Vagina (tissue), 2 donors: ENCODE measurements around the gene PMF1. TPM values are rescaled to one million over a fixed set of nuclear protein-coding genes. Genes with fewer than 3 reads are reported as not detected.

Experiments used
- DNase-seq, 2 donors: peaks; one replicate each; pipeline ENCODE4 v3.0.0-alpha.2; 2017; ENCODE audit errors: extremely low spot score in 2 of 2
- H3K27ac ChIP-seq: fragments of 200-600 bp; sonication (generic); one replicate; pipeline ENCODE4 v1.5.1; 2019
- H3K27me3 ChIP-seq: fragments of 200-600 bp; sonication (generic); one replicate; pipeline ENCODE4 v1.5.1; 2019
- H3K36me3 ChIP-seq, 2 donors: fragments of 200-600 bp; sonication (generic); one replicate each; pipeline ENCODE4 v1.5.1; 2017 to 2019
- H3K4me1 ChIP-seq: fragments of 200-600 bp; sonication (generic); one replicate; pipeline ENCODE4 v1.5.1; 2019
- H3K4me3 ChIP-seq, 2 donors: fragments of 200-600 bp; sonication (generic); 1 replicate in 1 of 2; 2 replicates in 1 of 2; pipeline ENCODE4 v1.5.1; 2016 to 2019
- H3K9me3 ChIP-seq: fragments of 200-600 bp; sonication (generic); one replicate; pipeline ENCODE4 v1.5.1; 2019
- POLR2A ChIP-seq, 2 donors: fragments of 450-650 bp; IDR thresholded peaks; one replicate each; pipeline ENCODE4 v1.6.1; 2017; ENCODE audit warnings: antibody characterized with exemption in 2 of 2, mild to moderate bottlenecking in 2 of 2, moderate library complexity in 2 of 2
- POLR2AphosphoS5 ChIP-seq, 2 donors: sonication (generic); formaldehyde crosslinking; IDR thresholded peaks; one replicate each; pipeline ENCODE4 v1.9.0; 2017; ENCODE audit warnings: antibody characterized with exemption in 2 of 2, mild to moderate bottlenecking in 2 of 2, low read depth in 1 of 2; ENCODE audit not compliant: insufficient read depth in 1 of 2
- intact Hi-C: fragments of 100-400 bp; cut with DNase I; formaldehyde crosslinking; loops from one replicate; pipeline ENCODE4 v1.15.1; 2023
- total RNA-seq: library from RNA; depleted of rRNA; stranded (reverse); fragments of >200 nt; gene quantifications from one replicate; pipeline ENCODE4 v1.2.3, GENCODE V29; 2016
- TF ChIP-seq, protein P1 (sequence below), 3 experiments: fragments of 450-650 bp in 2 of 3; fragments of 200-600 bp in 1 of 3; sonication (generic) in 1 of 3; IDR thresholded peaks; one replicate each; pipeline ENCODE4 v1.5.1; 2017 to 2019; ENCODE audit warnings: antibody characterized with exemption in 3 of 3, mild to moderate bottlenecking in 2 of 3, moderate library complexity in 2 of 3

Gene PMF1
- total RNA-seq, 1 donor from 2014 or later, result 44.7 TPM

DNA sequence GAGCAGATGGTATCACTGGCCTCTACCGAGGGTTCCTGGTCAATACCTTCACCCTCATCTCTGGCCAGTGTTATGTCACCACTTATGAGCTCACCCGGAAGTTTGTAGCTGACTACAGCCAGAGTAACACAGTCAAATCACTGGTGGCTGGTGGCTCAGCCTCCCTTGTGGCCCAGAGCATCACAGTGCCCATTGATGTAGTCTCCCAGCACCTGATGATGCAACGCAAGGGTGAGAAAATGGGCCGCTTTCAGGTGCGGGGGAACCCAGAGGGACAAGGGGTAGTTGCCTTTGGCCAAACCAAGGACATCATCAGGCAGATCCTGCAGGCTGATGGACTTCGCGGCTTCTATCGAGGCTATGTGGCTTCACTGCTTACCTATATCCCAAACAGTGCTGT lies 12.8 kb upstream of the PMF1 start:
- Histone ChIP-seq H3K9me3 (no peaks in the 10 kb centered on the region), H3K27ac (no peak overlapping the region), H3K36me3 (peaks cover 0 to 24% of the 10 kb centered on the region in 2 donors), H3K4me1 (peaks cover 25% of the 10 kb centered on the region), H3K27me3 (no peaks in the 10 kb centered on the region), H3K4me3 (no peak overlapping the region)
- no peak for DNase-seq
- TF ChIP-seq, protein P1, sequence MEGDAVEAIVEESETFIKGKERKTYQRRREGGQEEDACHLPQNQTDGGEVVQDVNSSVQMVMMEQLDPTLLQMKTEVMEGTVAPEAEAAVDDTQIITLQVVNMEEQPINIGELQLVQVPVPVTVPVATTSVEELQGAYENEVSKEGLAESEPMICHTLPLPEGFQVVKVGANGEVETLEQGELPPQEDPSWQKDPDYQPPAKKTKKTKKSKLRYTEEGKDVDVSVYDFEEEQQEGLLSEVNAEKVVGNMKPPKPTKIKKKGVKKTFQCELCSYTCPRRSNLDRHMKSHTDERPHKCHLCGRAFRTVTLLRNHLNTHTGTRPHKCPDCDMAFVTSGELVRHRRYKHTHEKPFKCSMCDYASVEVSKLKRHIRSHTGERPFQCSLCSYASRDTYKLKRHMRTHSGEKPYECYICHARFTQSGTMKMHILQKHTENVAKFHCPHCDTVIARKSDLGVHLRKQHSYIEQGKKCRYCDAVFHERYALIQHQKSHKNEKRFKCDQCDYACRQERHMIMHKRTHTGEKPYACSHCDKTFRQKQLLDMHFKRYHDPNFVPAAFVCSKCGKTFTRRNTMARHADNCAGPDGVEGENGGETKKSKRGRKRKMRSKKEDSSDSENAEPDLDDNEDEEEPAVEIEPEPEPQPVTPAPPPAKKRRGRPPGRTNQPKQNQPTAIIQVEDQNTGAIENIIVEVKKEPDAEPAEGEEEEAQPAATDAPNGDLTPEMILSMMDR (IDR thresholded peaks at IDR 0.05), result no peak
- no peak for TF ChIP-seq POLR2A (IDR thresholded peaks at IDR 0.05)
- TF ChIP-seq POLR2AphosphoS5 (IDR thresholded peaks at IDR 0.05; ENCODE audit: insufficient read depth in 1 of 2, low read depth in 1 of 2), result no peak
- intact Hi-C loops, result no loop called here

DNA sequence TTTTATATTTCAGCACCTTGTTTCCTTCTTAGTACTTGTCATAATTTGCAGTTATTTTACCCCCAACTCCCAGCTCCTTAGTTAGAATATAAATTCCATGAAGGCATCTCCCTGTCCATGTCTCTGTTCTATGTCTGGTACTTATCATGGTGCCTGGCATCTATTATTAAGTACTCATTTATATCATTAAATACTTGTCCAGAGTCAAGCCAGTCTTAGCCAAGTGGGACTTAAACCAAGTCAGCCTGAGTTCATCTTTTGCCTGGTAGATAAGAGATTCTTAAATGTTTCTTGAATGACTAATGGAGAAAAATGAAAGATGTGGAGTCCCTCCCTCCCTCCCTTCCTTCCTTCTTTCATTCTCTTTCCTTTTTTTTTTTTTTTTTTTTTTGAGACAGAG lies 9.5 kb upstream of the PMF1 start:
- TF ChIP-seq POLR2A (IDR thresholded peaks at IDR 0.05) (no peak), POLR2AphosphoS5 (IDR thresholded peaks at IDR 0.05; ENCODE audit: insufficient read depth in 1 of 2, low read depth in 1 of 2) (no peak)
- TF ChIP-seq, protein P1 (IDR thresholded peaks at IDR 0.05), result no peak
- intact Hi-C loops, result no loop called here
- no peak overlapping the region for H3K4me3 ChIP-seq
- H3K4me1 ChIP-seq, result peaks cover 2% of the 10 kb centered on the region
- no peaks in the 10 kb centered on the region for H3K9me3 ChIP-seq
- peaks cover 0 to 26% of the 10 kb centered on the region in 2 donors for H3K36me3 ChIP-seq
- no peaks in the 10 kb centered on the region for H3K27me3 ChIP-seq
- no peak overlapping the region for H3K27ac ChIP-seq
- no peak for DNase-seq

DNA sequence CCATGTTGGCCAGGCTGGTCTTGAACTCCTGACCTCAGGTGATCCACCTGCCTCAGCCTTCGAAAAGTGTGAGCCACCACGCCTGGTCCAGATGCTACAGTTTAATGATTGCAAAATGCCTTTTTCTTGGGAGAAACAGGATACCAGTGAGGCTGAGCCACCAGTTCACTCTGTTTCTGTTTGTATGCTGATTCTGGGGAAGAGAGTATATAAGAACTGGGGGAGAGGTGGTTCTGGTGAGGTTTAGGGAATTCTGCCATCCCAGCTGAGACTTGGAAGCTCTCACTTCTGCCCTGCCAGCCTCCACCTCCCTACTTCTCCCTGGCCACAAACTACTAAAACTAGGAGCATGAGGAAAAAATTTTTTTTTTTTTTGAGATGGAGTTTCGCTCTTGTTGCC lies 8.1 kb upstream of the PMF1 start:
- Histone ChIP-seq H3K27ac (no peak overlapping the region), H3K36me3 (peaks cover 0 to 29% of the 10 kb centered on the region in 2 donors), H3K9me3 (no peaks in the 10 kb centered on the region), H3K27me3 (no peaks in the 10 kb centered on the region), H3K4me1 (no peaks in the 10 kb centered on the region), H3K4me3 (no peak overlapping the region)
- TF ChIP-seq POLR2A (IDR thresholded peaks at IDR 0.05), result no peak
- no peak for TF ChIP-seq POLR2AphosphoS5 (IDR thresholded peaks at IDR 0.05; ENCODE audit: insufficient read depth in 1 of 2, low read depth in 1 of 2)
- TF ChIP-seq, protein P1 (IDR thresholded peaks at IDR 0.05), result no peak
- DNase-seq, result no peak
- intact Hi-C loops, result no loop called here

DNA sequence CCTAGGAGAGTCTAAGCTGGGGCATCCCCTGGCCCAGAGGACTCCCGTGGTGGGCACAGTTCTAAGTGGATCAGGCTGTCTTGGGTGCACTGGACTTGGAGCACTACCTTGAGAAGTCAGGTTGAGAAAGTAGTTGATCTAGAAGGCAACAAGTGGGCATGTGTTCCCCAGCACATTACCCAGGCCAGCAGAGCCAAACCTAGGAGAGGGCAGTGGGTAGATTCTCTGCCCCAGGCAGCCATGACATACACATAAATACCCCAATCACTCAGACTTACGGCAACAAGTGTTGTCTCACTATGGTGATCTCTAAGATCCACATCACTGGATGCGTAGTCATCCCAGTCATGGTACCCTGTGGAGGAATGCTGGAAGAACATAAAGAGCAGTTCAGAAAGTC lies 1.6 kb upstream of the PMF1 start:
- no peak for DNase-seq
- Histone ChIP-seq H3K9me3 (no peaks in the 10 kb centered on the region), H3K36me3 (peaks cover 0 to 22% of the 10 kb centered on the region in 2 donors), H3K27ac (no peak overlapping the region), H3K4me3 (no peak overlapping the region), H3K4me1 (peaks cover 27% of the 10 kb centered on the region), H3K27me3 (no peaks in the 10 kb centered on the region)
- TF ChIP-seq, protein P1 (IDR thresholded peaks at IDR 0.05), result no peak
- no peak for TF ChIP-seq POLR2AphosphoS5 (IDR thresholded peaks at IDR 0.05; ENCODE audit: insufficient read depth in 1 of 2, low read depth in 1 of 2)
- no peak for TF ChIP-seq POLR2A (IDR thresholded peaks at IDR 0.05)
- intact Hi-C loops, result no loop called here

DNA sequence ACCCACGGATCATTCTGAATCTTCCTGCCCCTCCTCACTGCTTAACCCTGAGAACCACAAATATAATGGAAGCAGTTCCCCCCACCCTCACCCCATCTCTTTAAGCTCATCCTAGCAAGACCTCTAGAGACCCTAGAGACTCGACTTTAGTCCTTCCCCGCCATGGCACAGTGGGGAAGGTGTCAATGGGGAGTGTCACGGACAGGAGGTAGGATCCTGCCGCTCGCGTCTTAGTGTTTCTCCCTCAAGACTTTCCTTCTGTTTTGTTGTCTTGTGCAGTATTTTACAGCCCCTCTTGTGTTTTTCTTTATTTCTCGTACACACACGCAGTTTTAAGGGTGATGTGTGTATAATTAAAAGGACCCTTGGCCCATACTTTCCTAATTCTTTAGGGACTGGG lies 677 bp upstream of the PMF1 start:
- Histone ChIP-seq H3K36me3 (peaks cover 0 to 16% of the 10 kb centered on the region in 2 donors), H3K4me3 (peak overlapping the region; percentile 62 to 67)
- intact Hi-C loops, result no loop called here

More for the DNA sequence above, 677 bp upstream of the PMF1 start:
- DNase-seq, result no peak
- TF ChIP-seq, protein P1 (IDR thresholded peaks at IDR 0.05), result no peak
- TF ChIP-seq POLR2A (IDR thresholded peaks at IDR 0.05), result no peak
- TF ChIP-seq POLR2AphosphoS5 (IDR thresholded peaks at IDR 0.05; ENCODE audit: insufficient read depth in 1 of 2, low read depth in 1 of 2), result no peak
- Histone ChIP-seq H3K9me3 (no peaks in the 10 kb centered on the region), H3K27ac (peak overlapping the region; percentile 97), H3K27me3 (no peaks in the 10 kb centered on the region), H3K4me1 (peaks cover 28% of the 10 kb centered on the region)
